GM19324 (cell line): ENCODE results near the gene RXFP4.
A peak's percentile ranks its signal among the peaks of the same experiment; 100 is the strongest.
"Not testable (repeated sequence)": the region's sequence is repeated elsewhere in the genome, so short reads cannot be mapped to it uniquely, and the experiment has no call there.

Source experiments
- ATAC-seq: cut with Tn5 transposase; IDR thresholded peaks from one replicate; pipeline ENCODE4 v1.9.1; 2021; ENCODE audit warnings: mild to moderate bottlenecking, moderate library complexity; ENCODE audit not compliant: unreplicated experiment, low FRiP score

RXFP4 gene

GRCh38 chr1:155929057-155929456 lies 12.4 kb upstream of the RXFP4 start:
- no peak for ATAC-seq

- ATAC-seq = not testable (repeated sequence)
Observed at GRCh38 chr1:155930725-155931124, 10.7 kb upstream of the RXFP4 start.

GRCh38 chr1:155931332-155932038 lies 10.0 kb upstream of the RXFP4 start:
- ATAC-seq = no peak

- no peak for ATAC-seq
Observed at GRCh38 chr1:155932081-155932480, 9.4 kb upstream of the RXFP4 start.

GRCh38 chr1:155932487-155932886 lies 9.0 kb upstream of the RXFP4 start:
- ATAC-seq = no peak

GRCh38 chr1:155933591-155934096 lies 7.8 kb upstream of the RXFP4 start:
- ATAC-seq = no peak

GRCh38 chr1:155934097-155934935 lies 7.1 kb upstream of the RXFP4 start, which contains the start of gene KHDC4:
TSS of gene KHDC4 (minus strand) at chr1:155934413. CDS start at chr1:155934373, 40 bp downstream.
- peak; percentile 95 for ATAC-seq

- ATAC-seq = no peak
Observed at GRCh38 chr1:155934936-155935590, 6.4 kb upstream of the RXFP4 start.

- no peak for ATAC-seq
Observed at GRCh38 chr1:155938220-155938627, 3.2 kb upstream of the RXFP4 start.

- no peak for ATAC-seq
Observed at GRCh38 chr1:155940482-155940992, 901 bp upstream of the RXFP4 start.

GRCh38 chr1:155941845-155942531 lies 550 bp downstream of the RXFP4 start:
- no peak for ATAC-seq

GRCh38 chr1:155942578-155943141 lies 1.2 kb downstream of the RXFP4 start:
- no peak for ATAC-seq

- ATAC-seq = no peak
Observed at GRCh38 chr1:155944444-155944799, 3.0 kb downstream of the RXFP4 start.

- peak; percentile 17 for ATAC-seq
Observed at GRCh38 chr1:155946633-155947219, 5.3 kb downstream of the RXFP4 start.

GRCh38 chr1:155947292-155947691 lies 5.9 kb downstream of the RXFP4 start:
- no peak for ATAC-seq

- no peak for ATAC-seq
Observed at GRCh38 chr1:155947741-155948140, 6.3 kb downstream of the RXFP4 start.

- no peak for ATAC-seq
Observed at GRCh38 chr1:155950829-155951228, 9.4 kb downstream of the RXFP4 start.

GRCh38 chr1:155951753-155952504 lies 10.5 kb downstream of the RXFP4 start:
- ATAC-seq = no peak

- no peak for ATAC-seq
Observed at GRCh38 chr1:155952505-155952890, 11.1 kb downstream of the RXFP4 start.
